ENCODE data around the gene ARMH4. TPM values are rescaled to one million over a fixed set of nuclear protein-coding genes. Genes with fewer than 3 reads are reported as not detected.

ARMH4 gene, protein sequence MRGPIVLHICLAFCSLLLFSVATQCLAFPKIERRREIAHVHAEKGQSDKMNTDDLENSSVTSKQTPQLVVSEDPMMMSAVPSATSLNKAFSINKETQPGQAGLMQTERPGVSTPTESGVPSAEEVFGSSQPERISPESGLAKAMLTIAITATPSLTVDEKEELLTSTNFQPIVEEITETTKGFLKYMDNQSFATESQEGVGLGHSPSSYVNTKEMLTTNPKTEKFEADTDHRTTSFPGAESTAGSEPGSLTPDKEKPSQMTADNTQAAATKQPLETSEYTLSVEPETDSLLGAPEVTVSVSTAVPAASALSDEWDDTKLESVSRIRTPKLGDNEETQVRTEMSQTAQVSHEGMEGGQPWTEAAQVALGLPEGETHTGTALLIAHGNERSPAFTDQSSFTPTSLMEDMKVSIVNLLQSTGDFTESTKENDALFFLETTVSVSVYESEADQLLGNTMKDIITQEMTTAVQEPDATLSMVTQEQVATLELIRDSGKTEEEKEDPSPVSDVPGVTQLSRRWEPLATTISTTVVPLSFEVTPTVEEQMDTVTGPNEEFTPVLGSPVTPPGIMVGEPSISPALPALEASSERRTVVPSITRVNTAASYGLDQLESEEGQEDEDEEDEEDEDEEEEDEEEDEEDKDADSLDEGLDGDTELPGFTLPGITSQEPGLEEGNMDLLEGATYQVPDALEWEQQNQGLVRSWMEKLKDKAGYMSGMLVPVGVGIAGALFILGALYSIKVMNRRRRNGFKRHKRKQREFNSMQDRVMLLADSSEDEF
- total RNA-seq = 18.2 TPM

DNA sequence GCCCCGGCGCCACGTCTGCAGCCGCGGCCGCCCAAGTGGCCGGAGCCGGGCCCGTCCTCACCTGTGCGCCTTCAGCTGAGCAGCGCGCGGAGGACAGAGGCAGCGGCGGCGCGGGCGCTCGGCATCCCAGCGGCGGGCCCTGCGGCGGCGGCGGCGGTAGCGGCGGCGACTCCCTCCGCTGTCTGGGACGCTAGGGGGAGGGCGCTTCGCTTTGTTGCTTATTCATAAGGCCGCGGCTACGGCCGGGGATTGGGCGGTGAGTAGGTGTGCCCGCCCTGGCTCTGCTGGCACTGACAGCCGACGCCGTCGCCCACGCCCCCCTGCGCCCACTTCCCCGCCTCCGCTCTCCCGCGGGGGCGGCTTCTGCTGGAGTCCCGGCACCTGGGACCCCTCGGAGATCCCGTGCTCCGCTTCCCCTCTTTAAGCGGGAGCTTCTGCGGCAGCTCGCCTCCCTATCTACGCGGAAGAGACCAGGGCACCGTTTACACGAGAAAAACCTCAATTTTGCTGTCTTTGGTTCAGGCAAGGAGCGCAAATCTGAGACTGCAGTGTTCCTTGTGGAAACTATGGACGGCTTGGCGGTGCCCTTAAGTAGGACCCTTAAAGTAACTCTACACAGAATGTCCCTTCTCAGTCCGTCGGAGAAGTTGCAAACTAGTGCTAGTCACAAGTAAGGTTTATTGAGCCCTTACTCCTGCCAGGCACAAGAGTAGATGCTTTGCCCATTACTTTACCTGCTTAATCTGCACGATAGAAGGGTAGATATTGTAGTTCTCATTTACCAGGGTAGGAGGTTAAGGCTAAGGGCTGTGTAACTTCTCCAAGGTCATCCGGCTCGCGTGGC is at the start of gene ARMH4:
TSS of gene ARMH4 (minus strand) at position 200 of the 844 bp plus-strand sequence. CDS start 12,855 bp downstream, outside the sequence.
- DNase-seq = peak; percentile 93

DNA sequence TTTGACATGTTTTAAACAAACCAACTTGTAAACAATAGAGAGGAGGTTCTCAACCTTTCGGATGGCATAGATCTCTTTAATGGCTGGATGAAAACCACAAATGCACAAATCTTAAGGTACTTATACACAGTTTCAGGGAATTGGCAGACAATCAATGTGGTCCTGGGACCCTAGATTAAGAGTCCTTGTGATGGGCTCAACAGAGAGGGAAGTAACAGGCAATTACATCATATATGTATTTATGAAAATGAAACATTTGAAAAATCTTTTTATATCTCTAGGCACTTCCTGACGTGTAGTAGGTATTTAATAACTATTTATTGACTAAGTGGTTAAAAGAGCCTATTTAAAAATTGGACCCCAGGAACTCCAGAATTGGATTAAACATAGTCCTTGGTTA is 48.8 kb upstream of the ARMH4 start:
- no peak for DNase-seq

GRCh38 chr14:58200480-58200841 is 48.4 kb upstream of the ARMH4 start:
- no peak for DNase-seq

GRCh38 chr14:58199726-58200479 is 47.9 kb upstream of the ARMH4 start, which contains the start of gene ACTR10:
ACTR10 (plus strand) TSS chr14:58200149; CDS start chr14:58200218, 69 bp downstream.
- peak; percentile 93 for DNase-seq

DNA sequence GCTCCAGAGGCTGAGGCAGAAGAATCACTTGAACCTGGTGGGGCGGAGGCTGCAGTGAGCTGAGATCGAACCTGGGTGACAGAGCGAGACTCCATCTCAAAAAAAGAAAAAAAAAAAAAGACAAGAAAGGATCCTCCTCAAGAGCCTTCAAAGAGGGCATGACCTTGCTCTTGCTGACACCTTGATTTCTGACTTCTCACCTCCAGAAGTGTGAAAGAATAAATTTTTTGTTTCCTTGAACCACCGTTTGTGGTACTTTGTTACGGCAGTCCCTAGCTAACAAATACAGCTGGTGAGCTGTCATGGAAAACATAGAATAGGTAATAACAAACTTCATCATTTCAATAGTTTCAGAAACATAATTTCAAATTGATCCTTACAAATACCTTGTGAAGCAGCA is 46.1 kb upstream of the ARMH4 start:
- DNase-seq = no peak

DNA sequence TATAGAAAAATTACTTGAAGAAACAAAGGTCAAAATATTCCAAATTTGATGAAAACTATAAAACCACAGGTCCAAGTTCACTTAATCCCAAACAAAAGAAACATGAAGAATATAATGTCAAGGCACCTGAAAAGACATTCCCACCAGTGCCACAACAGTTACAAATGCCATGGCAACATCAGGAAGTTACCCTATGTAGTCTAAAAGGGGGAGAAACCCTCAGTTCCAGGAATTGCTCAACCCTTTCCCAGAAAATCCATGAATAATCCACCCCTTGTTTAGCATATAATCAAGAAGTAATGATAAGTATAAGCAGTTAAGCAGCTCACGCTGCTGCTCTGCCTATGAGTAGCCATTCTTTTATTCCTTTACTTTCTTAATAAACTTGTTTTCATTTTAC is 44.2 kb upstream of the ARMH4 start:
- no peak for DNase-seq

DNA sequence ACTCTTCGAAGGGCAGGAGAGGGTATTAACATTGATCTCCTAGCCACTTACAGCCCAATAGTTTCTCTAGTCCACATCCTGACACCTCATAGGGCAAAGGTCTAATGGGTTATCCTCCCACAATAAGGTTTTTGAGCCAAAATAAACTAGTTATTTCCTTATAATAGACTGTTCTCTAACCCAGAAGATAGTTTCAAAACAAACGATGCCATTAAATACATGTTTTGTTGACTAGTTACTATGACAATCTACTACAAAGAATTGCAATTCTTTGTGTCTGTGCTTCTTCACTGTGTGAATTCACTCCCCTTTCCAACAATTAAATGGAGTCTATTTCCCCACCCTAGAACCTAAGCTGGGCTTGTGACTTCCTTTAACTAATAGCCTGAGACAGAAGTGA is 41.5 kb upstream of the ARMH4 start:
- no peak for DNase-seq

DNA sequence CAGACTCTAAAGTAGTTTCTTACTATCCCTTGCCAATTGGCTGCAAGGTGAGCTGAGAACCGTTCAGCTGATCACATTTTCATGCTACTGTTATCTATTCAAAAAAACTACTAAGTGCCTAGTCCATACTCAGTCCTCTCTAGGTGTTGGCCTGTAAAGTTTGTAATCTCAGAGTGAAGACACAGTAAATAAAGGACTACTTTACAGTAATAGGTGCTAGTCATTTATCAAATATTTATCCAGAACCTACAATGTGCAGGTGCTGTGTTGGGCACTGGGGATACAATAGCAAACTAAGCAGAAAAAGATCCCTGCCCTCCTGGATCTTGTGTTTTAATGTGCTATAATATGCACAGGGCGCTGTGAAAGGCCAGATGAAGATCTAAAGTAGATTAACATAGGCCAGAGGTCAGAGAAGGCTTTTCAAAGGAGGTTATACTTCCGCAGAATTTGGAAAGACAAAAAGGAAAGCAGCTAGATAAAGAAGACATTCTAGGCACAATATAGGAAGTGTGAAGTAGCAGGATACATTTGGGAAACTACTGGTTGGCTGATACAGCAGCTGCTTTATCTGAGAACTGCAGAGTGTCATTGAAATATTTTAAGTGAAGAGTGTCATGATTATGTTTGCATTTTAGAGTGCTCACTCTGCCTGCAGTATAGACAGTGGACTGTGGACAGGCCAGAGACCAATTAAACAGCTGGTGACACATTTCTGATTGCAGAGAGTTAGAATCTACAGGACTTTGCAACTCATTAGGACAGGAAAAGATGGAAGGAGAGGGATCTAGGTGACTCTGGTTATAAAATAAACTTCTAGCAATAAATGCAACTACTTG is 40.0 kb upstream of the ARMH4 start:
- DNase-seq = no peak

GRCh38 chr14:58189176-58189575 is 37.2 kb upstream of the ARMH4 start:
- DNase-seq = no peak

DNA sequence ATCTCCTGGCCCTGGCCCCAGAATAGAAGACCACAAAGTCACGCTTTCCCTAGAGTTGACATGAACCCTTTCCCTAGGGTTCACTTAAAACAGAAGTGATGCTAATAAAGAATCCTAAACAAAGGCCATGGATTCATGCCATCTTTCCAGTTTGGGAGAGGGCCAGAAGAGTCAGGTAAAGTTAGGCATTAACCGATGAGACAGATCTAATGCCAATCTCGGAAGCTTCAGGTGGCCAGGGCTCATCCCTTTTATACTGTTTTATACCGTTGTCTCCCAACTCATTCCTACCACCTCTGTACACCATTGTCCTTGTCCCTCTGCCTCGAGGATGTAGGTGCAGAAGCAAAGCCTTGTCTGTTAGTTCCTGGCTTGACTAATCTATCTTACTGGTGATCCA is 25.1 kb upstream of the ARMH4 start:
- no peak for DNase-seq

GRCh38 chr14:58171090-58171489 is 19.1 kb upstream of the ARMH4 start:
- peak; percentile 72 for DNase-seq

GRCh38 chr14:58167891-58168290 is 15.9 kb upstream of the ARMH4 start:
- DNase-seq = no peak

DNA sequence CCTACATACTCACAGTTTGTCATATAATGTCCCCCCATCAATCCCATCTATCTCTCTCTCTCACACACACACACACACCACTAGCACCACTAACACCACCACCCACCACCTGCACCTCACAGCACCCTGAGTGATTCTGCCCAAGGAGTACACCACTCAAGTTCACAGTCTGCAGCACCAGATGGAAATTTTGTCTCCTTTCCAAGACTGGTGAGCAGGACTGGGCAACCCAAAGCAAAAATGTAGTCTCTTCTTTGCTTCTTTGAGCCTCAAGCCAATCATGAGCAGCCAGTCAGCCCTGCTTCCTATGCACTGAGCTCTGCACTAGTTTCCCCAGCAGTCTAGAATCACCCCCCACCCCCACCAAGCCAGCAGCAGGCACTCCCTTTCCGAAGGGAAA is 15.0 kb upstream of the ARMH4 start:
- no peak for DNase-seq

DNA sequence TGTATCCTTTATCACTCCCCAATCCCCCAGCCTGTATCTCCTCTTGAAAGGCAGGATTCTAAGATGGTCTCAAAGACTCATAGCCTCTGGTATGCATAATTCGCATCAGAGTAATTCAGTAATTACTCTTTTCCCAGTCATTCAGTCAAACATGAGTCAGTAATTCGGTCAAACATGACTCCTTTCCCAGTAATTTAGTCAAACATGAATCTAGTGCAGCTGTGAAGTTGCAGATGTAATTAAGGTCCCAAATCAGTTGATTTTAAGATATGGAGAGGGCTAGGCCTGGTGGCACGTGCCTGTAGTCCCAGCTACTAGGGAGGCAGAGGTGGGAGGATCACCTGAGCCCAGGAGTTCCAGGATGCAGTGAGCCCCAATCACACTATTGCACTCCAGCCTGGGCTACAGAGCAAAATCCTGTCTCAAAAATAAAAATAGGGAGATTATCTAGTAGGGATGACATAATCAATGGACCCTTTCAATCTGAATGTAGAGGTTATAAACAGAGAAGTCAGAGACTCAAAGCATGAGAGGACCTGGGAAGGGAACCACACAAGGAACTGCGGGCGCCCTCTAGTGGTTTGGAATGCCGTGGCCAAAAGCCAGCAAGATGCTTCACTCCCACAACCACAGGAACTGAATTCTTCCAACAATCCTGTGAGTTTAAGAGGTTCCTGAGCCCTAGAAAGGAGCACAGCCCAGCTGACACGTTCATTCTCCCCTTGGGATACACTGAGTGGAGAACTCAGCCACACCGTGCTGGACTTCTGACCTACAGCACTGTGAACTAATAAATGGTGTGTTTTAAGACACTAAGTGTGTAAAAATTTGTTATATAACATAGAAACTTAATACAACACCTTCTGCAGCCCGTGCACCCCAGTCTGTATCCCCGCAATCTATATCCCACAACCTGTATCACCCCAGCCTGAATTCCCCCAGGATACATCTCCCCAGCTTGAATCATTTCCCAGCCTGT is 14.3 kb upstream of the ARMH4 start:
- DNase-seq = peak; percentile 89

- DNase-seq = no peak
Measured at GRCh38 chr14:58160561-58160960, 8.5 kb upstream of the ARMH4 start.

DNA sequence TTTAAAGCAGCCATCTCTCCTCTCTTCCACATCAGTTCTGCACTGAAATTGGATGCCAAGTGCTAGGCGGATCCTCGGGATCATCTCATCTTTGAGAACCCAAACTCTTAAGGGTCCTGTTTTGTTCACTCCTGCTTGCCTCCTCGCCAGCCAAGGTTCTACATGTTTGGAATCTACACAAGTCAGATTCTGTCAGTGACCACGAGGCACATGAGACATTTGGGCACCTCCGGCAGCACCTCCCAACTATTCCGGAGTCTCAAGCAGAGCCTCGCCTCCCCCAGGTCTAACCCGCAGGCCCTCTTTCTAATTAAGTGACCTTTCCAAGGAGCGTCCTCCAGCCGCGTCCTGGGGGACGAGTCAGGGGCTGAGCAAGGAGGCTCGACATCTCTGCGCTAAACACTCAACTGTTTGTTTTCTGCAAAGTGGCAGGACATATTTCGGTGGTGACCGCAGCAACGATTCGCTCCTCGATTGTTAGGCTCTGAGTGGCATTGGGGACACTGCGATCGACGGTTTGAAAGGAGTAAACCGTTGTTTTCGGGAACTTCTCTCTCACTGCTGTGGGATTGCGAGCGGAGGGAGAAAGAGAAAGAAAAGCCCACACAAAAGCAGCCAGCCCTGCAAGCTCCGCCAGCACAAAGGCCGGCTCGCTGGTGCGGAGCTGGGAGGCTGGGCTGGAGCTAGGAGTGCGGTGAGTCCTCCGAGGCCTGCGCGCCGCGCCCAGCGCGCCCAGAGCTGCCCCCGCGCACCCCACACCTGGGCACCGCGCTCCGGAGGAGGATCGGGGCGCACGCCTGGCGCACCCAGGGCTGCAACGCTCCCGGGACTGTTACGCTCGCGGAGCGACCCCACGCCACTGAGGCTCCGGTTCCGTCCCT is 640 bp downstream of the ARMH4 start:
- peak; percentile 59 for DNase-seq

DNA sequence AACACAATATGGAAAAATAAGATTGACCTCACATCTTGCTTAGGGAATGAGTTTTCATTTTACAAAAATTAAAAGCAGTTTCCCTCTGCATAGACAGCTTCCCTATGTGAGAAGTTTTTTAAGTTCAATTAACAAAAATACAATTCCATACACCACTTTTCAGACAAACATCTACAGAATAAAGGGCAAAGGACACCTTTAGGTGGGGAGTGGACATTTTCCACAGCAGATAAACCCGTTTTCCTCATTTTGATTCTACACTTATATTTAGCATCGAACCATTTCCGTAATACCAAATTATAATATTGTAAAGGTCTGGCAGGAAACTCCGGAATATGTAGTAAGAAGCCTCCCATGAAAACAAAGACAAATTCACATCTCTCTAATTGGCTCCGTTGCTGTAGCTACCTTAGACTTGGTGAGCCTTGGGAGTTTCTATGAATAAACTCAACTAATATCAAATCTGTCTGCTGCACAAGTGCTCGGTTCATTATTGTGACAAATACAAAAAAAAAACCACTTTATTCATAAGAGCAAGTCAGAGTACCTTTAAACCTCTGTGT is 1.7 kb downstream of the ARMH4 start:
- no peak for DNase-seq

GRCh38 chr14:58149196-58149595 is 2.8 kb downstream of the ARMH4 start:
- DNase-seq = no peak

All from tongue (tissue), 2 donors.